Left lung (tissue), 10 donors: ENCODE data around the gene GTPBP4. TPM values are rescaled to one million over a fixed set of nuclear protein-coding genes. Genes with fewer than 3 reads are reported as not detected.

Experiments used
- ATAC-seq: fragments of 200-7000 bp; cut with Tn5 transposase; one replicate; pipeline ENCODE4 v1.9.1; 2020; ENCODE audit warnings: moderate library complexity
- DNase-seq, 4 donors: peaks; one replicate each; pipeline ENCODE4 v3.0.0-alpha.2; 2013 to 2020
- H3K27ac ChIP-seq, 2 donors: fragments of 200-600 bp; sonication (generic) in 1 of 2; one replicate each; pipeline versions ENCODE4 v1.5.0 to v1.8.0; 2020 to 2021
- H3K27me3 ChIP-seq, 2 donors: fragments of 200-600 bp; sonication (generic) in 1 of 2; one replicate each; pipeline versions ENCODE4 v1.5.0 to v1.8.0; 2020 to 2021
- H3K36me3 ChIP-seq, 2 donors: fragments of 200-600 bp; sonication (generic) in 1 of 2; one replicate each; pipeline versions ENCODE4 v1.5.0 to v1.8.0; 2020 to 2021
- H3K4me1 ChIP-seq, 2 donors: fragments of 200-600 bp; one replicate each; pipeline ENCODE4 v1.8.0; 2021
- H3K4me3 ChIP-seq, 2 donors: fragments of 200-600 bp; sonication (generic) in 1 of 2; one replicate each; pipeline versions ENCODE4 v1.5.0 to v1.8.0; 2020 to 2021; ENCODE audit warnings: mild to moderate bottlenecking in 1 of 2
- H3K9me3 ChIP-seq, 2 donors: fragments of 200-600 bp; sonication (generic) in 1 of 2; one replicate each; pipeline versions ENCODE4 v1.5.0 to v1.8.0; 2020 to 2021
- CTCF ChIP-seq, 2 donors: fragments of 200-600 bp; sonication (generic) in 1 of 2; IDR thresholded peaks; one replicate each; pipeline versions ENCODE4 v1.5.0 to v1.8.0; 2021; ENCODE audit warnings: antibody characterized with exemption in 2 of 2
- intact Hi-C, 2 donors: fragments of 100-400 bp; cut with DNase I; formaldehyde crosslinking; loops; one replicate each; pipeline versions ENCODE4 v1.11.2 to v1.14.2; 2022
- polyA plus RNA-seq, 6 donors: library from polyadenylated mRNA; unstranded; fragments of 120-200 nt; gene quantifications; one replicate each; pipeline ENCODE4 v1.2.1, GENCODE V29; 2013; ENCODE audit not compliant: insufficient read length in 6 of 6
- total RNA-seq, 2 donors: library from RNA; stranded (reverse); fragmentation: NEBNext Ultra II Directional; extraction: Animal tissue kit (Norgen Biotek cat#: 25700); gene quantifications; one replicate each; pipeline ENCODE4 v1.2.1, GENCODE V29; 2021
- donor health status: DM: no; HTN: yes; CAD: no.
- donor health status: DM: no; HTN: no; CAD: no.

Gene GTPBP4
- total and polyA plus RNA-seq, 8 donors: 33.2 to 62.7 (median 50.5) TPM

GRCh38 chr10:958106-958505 is 30.1 kb upstream of the GTPBP4 start:
- no peaks in the 10 kb centered on the region for H3K27me3 ChIP-seq
- DNase-seq (no peak), ATAC-seq (no peak)
- H3K36me3 ChIP-seq: no peaks in the 10 kb centered on the region
- TF ChIP-seq CTCF (IDR thresholded peaks at IDR 0.05): no peak
- no peak overlapping the region for H3K4me3 ChIP-seq
- intact Hi-C loops: no loop called here
- no peaks in the 10 kb centered on the region for H3K9me3 ChIP-seq
- H3K27ac ChIP-seq: no peak overlapping the region
- no peaks in the 10 kb centered on the region for H3K4me1 ChIP-seq

- Histone ChIP-seq H3K27me3 (no peaks in the 10 kb centered on the region), H3K9me3 (no peaks in the 10 kb centered on the region), H3K4me1 (no peaks in the 10 kb centered on the region), H3K27ac (no peak overlapping the region), H3K4me3 (no peak overlapping the region), H3K36me3 (no peaks in the 10 kb centered on the region)
- DNase-seq (no peak), ATAC-seq (no peak)
- no peak for TF ChIP-seq CTCF (IDR thresholded peaks at IDR 0.05)
- intact Hi-C loops: no loop called here
These were observed 29.4 kb upstream of the GTPBP4 start for GRCh38 chr10:958856-959255.

GRCh38 chr10:962342-962741 is 25.9 kb upstream of the GTPBP4 start:
- no peak for TF ChIP-seq CTCF (IDR thresholded peaks at IDR 0.05)
- Histone ChIP-seq H3K4me3 (no peak overlapping the region), H3K9me3 (no peaks in the 10 kb centered on the region)

GRCh38 chr10:963186-963585 is 25.0 kb upstream of the GTPBP4 start:
- Histone ChIP-seq H3K27ac (no peak overlapping the region), H3K36me3 (no peaks in the 10 kb centered on the region), H3K4me3 (no peak overlapping the region), H3K27me3 (no peaks in the 10 kb centered on the region), H3K4me1 (no peaks in the 10 kb centered on the region), H3K9me3 (no peaks in the 10 kb centered on the region)
- ATAC-seq (no peak), DNase-seq (no peak)
- no peak for TF ChIP-seq CTCF (IDR thresholded peaks at IDR 0.05)
- intact Hi-C loops: no loop called here

More at GRCh38 chr10:962342-962741, 25.9 kb upstream of the GTPBP4 start:
- intact Hi-C loops: no loop called here
- H3K27ac ChIP-seq: no peak overlapping the region
- H3K36me3 ChIP-seq: no peaks in the 10 kb centered on the region
- H3K27me3 ChIP-seq: no peaks in the 10 kb centered on the region
- no peak for ATAC-seq
- H3K4me1 ChIP-seq: no peaks in the 10 kb centered on the region
- DNase-seq: no peak

GRCh38 chr10:963655-964054 is 24.6 kb upstream of the GTPBP4 start:
- Histone ChIP-seq H3K4me3 (no peak overlapping the region), H3K27me3 (no peaks in the 10 kb centered on the region), H3K9me3 (no peaks in the 10 kb centered on the region), H3K36me3 (no peaks in the 10 kb centered on the region), H3K4me1 (no peaks in the 10 kb centered on the region), H3K27ac (no peak overlapping the region)
- no peak for DNase-seq
- TF ChIP-seq CTCF (IDR thresholded peaks at IDR 0.05): no peak
- no peak for ATAC-seq
- intact Hi-C loops: no loop called here
